ENCODE results near the gene DDX52. TPM values are rescaled to one million over a fixed set of nuclear protein-coding genes. Genes with fewer than 3 reads are reported as not detected.

Gene DDX52
- total and polyA plus RNA-seq, 2 of the 13 experiments (the other 11 are each of a cell fraction or from before 2014, with no cell fraction given): 8.9 to 36.1 TPM

- TF ChIP-seq MXD1 (CRISPR knock-in tag; IDR thresholded peaks at IDR 0.05) (no peak), ATRX (CRISPR knock-in tag; IDR thresholded peaks at IDR 0.05; ENCODE audit: borderline replicate concordance) (no peak), ZBTB46 (CRISPR knock-in tag; IDR thresholded peaks at IDR 0.05; ENCODE audit: borderline replicate concordance) (no peak), ZNF138 (CRISPR knock-in tag; IDR thresholded peaks at IDR 0.05; ENCODE audit: low read depth) (no peak), ZNF34 (CRISPR knock-in tag; IDR thresholded peaks at IDR 0.05; ENCODE audit: borderline replicate concordance) (no peak), IRF2 (CRISPR knock-in tag; IDR thresholded peaks at IDR 0.05) (no peak), RBM22 (optimal IDR thresholded peaks at IDR 0.05; ENCODE audit: low read length) (no peak), JUNB (CRISPR knock-in tag; IDR thresholded peaks at IDR 0.05; ENCODE audit: borderline replicate concordance) (no peak), PAWR (CRISPR knock-in tag; IDR thresholded peaks at IDR 0.05; ENCODE audit: borderline replicate concordance) (no peak), ZNF558 (CRISPR knock-in tag; IDR thresholded peaks at IDR 0.05; ENCODE audit: borderline replicate concordance) (no peak), HMG20A (CRISPR knock-in tag; IDR thresholded peaks at IDR 0.05; ENCODE audit: borderline replicate concordance) (no peak), RARA (CRISPR knock-in tag; IDR thresholded peaks at IDR 0.05) (0 out of 2 replicates have a peak, but pooled peaks have one; percentile 9), NFRKB (IDR thresholded peaks at IDR 0.05) (no peak), KAT8 (CRISPR knock-in tag; IDR thresholded peaks at IDR 0.05) (0 out of 2 replicates have a peak, but pooled peaks have one; percentile 37), ZNF530 (CRISPR knock-in tag; IDR thresholded peaks at IDR 0.05; ENCODE audit: low read depth) (no peak), ZNF691 (CRISPR knock-in tag; IDR thresholded peaks at IDR 0.05; ENCODE audit: borderline replicate concordance, low read depth) (no peak), ZNF644 (CRISPR knock-in tag; IDR thresholded peaks at IDR 0.05; ENCODE audit: low read depth) (peak; percentile 41; the same call in 1 of the 2 replicates), RFX3 (CRISPR knock-in tag; IDR thresholded peaks at IDR 0.05) (no peak), MLXIP (CRISPR knock-in tag; IDR thresholded peaks at IDR 0.05; ENCODE audit: borderline replicate concordance) (no peak), ARID5B (CRISPR knock-in tag; IDR thresholded peaks at IDR 0.05) (0 out of 2 replicates have a peak, but pooled peaks have one; percentile 11), KLF6 (CRISPR knock-in tag; IDR thresholded peaks at IDR 0.05) (no peak)
These were observed 7.3 kb upstream of the DDX52 start (continued) for GRCh38 chr17:37650419-37651003.

Data from HepG2 (cell line).